Astrocyte (in vitro differentiated cells and primary cell): ENCODE data around the gene TINCR.

Experiments used
- EZH2 ChIP-seq: IDR thresholded peaks from 2 replicates; pipeline ENCODE4 v1.6.1; 2012; ENCODE audit warnings: mild to moderate bottlenecking, low read length, inconsistent platforms; ENCODE audit not compliant: insufficient read depth
- TF ChIP-seq, protein P1 (sequence below): IDR thresholded peaks from 2 replicates; pipeline ENCODE4 v1.5.1; 2011; ENCODE audit warnings: low read depth, mild to moderate bottlenecking, inconsistent platforms, low read length, moderate library complexity; ENCODE audit not compliant: insufficient read depth

- no peak for TF ChIP-seq EZH2
- TF ChIP-seq, protein P1, sequence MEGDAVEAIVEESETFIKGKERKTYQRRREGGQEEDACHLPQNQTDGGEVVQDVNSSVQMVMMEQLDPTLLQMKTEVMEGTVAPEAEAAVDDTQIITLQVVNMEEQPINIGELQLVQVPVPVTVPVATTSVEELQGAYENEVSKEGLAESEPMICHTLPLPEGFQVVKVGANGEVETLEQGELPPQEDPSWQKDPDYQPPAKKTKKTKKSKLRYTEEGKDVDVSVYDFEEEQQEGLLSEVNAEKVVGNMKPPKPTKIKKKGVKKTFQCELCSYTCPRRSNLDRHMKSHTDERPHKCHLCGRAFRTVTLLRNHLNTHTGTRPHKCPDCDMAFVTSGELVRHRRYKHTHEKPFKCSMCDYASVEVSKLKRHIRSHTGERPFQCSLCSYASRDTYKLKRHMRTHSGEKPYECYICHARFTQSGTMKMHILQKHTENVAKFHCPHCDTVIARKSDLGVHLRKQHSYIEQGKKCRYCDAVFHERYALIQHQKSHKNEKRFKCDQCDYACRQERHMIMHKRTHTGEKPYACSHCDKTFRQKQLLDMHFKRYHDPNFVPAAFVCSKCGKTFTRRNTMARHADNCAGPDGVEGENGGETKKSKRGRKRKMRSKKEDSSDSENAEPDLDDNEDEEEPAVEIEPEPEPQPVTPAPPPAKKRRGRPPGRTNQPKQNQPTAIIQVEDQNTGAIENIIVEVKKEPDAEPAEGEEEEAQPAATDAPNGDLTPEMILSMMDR = no peak
Observed at GRCh38 chr19:5575590-5575989, 7.8 kb upstream of the TINCR start.
